Neutrophil (primary cell): ENCODE data around the gene EPS8.

Experiments
- H3K27ac ChIP-seq: fragments of 200-600 bp; sonication (generic); 2 replicates; pipeline ENCODE4 v1.5.1; 2016; ENCODE audit warnings: mild to moderate bottlenecking, moderate library complexity
- H3K27me3 ChIP-seq: fragments of 200-600 bp; sonication (generic); 2 replicates; pipeline ENCODE4 v1.6.0; 2016; ENCODE audit warnings: mild to moderate bottlenecking
- H3K36me3 ChIP-seq: fragments of 200-600 bp; sonication (generic); 2 replicates; pipeline ENCODE4 v1.5.1; 2017
- H3K4me1 ChIP-seq, 2 experiments: fragments of 200-600 bp in 1 of 2; sonication (generic) in 1 of 2; 1 replicate in 1 of 2; 2 replicates in 1 of 2; pipeline versions ENCODE4 v1.5.1 to v1.6.1; 2013 to 2016; ENCODE audit warnings: low read depth in 1 of 2, low read length in 1 of 2, mild to moderate bottlenecking in 1 of 2, moderate library complexity in 1 of 2; ENCODE audit not compliant: control insufficient read depth in 1 of 2, insufficient read depth in 1 of 2
- H3K4me3 ChIP-seq, 2 experiments: fragments of 200-600 bp in 1 of 2; sonication (generic) in 1 of 2; 1 replicate in 1 of 2; 2 replicates in 1 of 2; pipeline ENCODE4 v1.5.1; 2013 to 2016; ENCODE audit warnings: low read depth in 1 of 2, low read length in 1 of 2, mild to moderate bottlenecking in 1 of 2, moderate library complexity in 1 of 2
- H3K9me3 ChIP-seq: fragments of 200-600 bp; sonication (generic); 2 replicates; pipeline ENCODE4 v1.5.1; 2016
- CTCF ChIP-seq: fragments of 200-600 bp; sonication (generic); IDR thresholded peaks from 2 replicates; pipeline ENCODE4 v1.5.1; 2016; ENCODE audit warnings: antibody characterized with exemption

EPS8 gene

GRCh38 chr12:15808250-15808649 lies 19.1 kb upstream of the EPS8 start:
- Histone ChIP-seq H3K4me1 (no peaks in the 10 kb centered on the region), H3K27ac (no peak overlapping the region), H3K36me3 (no peaks in the 10 kb centered on the region), H3K27me3 (peaks cover 7% of the 10 kb centered on the region), H3K4me3 (no peak overlapping the region), H3K9me3 (no peaks in the 10 kb centered on the region)
- TF ChIP-seq CTCF: no peak

- TF ChIP-seq CTCF: no peak
- Histone ChIP-seq H3K36me3 (no peaks in the 10 kb centered on the region), H3K27ac (no peak overlapping the region), H3K4me1 (no peaks in the 10 kb centered on the region), H3K27me3 (peaks cover 7% of the 10 kb centered on the region), H3K4me3 (no peak overlapping the region), H3K9me3 (no peaks in the 10 kb centered on the region)
Measured at GRCh38 chr12:15806826-15807225, 17.6 kb upstream of the EPS8 start.

- H3K27ac ChIP-seq: no peak overlapping the region
- TF ChIP-seq CTCF: no peak
- no peak overlapping the region for H3K4me3 ChIP-seq
Measured at GRCh38 chr12:15801770-15802744, 12.9 kb upstream of the EPS8 start.

GRCh38 chr12:15800278-15800677 lies 11.1 kb upstream of the EPS8 start:
- Histone ChIP-seq H3K4me3 (no peak overlapping the region), H3K27me3 (peaks cover 29% of the 10 kb centered on the region), H3K36me3 (no peaks in the 10 kb centered on the region), H3K27ac (no peak overlapping the region), H3K9me3 (no peaks in the 10 kb centered on the region), H3K4me1 (no peaks in the 10 kb centered on the region)
- no peak for TF ChIP-seq CTCF

More at GRCh38 chr12:15801770-15802744, 12.9 kb upstream of the EPS8 start:
- peaks cover 23% of the 10 kb centered on the region for H3K27me3 ChIP-seq
- no peaks in the 10 kb centered on the region for H3K9me3 ChIP-seq
- H3K4me1 ChIP-seq: no peaks in the 10 kb centered on the region
- H3K36me3 ChIP-seq: no peaks in the 10 kb centered on the region

- TF ChIP-seq CTCF: no peak
- Histone ChIP-seq H3K9me3 (no peaks in the 10 kb centered on the region), H3K27me3 (peaks cover 30% of the 10 kb centered on the region), H3K4me3 (no peak overlapping the region), H3K36me3 (no peaks in the 10 kb centered on the region), H3K27ac (no peak overlapping the region), H3K4me1 (no peaks in the 10 kb centered on the region)
Measured at GRCh38 chr12:15797818-15798217, 8.6 kb upstream of the EPS8 start.
